AG10803 (cell line): ENCODE measurements around the gene ETV3.

Experiments
- DNase-seq: peaks from one replicate; pipeline ENCODE4 v3.0.0; 2010; ENCODE audit warnings: low read depth
- H3K4me3 ChIP-seq: 2 replicates; pipeline ENCODE4 v1.5.1; 2011; ENCODE audit warnings: mild to moderate bottlenecking, low read length, control low read depth
- TF ChIP-seq, protein P1 (sequence below): conservative IDR thresholded peaks from 2 replicates; pipeline ENCODE4 v1.5.1; 2011; ENCODE audit warnings: mild to moderate bottlenecking, low read length, control low read depth, inconsistent platforms

ETV3 gene

GRCh38 chr1:157170677-157171515 is 32.7 kb upstream of the ETV3 start:
- TF ChIP-seq, protein P1, sequence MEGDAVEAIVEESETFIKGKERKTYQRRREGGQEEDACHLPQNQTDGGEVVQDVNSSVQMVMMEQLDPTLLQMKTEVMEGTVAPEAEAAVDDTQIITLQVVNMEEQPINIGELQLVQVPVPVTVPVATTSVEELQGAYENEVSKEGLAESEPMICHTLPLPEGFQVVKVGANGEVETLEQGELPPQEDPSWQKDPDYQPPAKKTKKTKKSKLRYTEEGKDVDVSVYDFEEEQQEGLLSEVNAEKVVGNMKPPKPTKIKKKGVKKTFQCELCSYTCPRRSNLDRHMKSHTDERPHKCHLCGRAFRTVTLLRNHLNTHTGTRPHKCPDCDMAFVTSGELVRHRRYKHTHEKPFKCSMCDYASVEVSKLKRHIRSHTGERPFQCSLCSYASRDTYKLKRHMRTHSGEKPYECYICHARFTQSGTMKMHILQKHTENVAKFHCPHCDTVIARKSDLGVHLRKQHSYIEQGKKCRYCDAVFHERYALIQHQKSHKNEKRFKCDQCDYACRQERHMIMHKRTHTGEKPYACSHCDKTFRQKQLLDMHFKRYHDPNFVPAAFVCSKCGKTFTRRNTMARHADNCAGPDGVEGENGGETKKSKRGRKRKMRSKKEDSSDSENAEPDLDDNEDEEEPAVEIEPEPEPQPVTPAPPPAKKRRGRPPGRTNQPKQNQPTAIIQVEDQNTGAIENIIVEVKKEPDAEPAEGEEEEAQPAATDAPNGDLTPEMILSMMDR: peak; percentile 52
- DNase-seq: peak; percentile 10
- no peak overlapping the region for H3K4me3 ChIP-seq

DNA sequence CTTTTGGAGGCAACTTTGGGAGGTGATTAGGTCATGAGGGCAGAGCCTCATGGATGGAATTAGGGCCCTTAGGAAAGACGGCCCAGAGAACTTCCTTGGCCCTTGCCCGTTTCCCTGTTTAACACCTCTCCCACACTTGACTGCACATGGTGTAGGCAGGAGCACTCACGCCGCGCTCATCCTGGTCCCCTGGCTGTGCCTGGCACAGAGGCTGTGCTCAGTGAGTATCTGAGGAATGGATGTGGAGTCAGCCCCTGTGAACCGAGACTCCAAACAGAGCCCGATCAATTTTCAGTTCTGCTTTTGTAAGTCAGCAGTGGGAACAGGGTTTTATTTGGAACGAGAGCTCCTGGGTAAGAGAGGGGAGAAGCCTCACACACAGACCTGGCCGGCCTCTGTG is 29.8 kb upstream of the ETV3 start:
- no peak overlapping the region for H3K4me3 ChIP-seq
- DNase-seq: no peak
- TF ChIP-seq, protein P1: no peak

DNA sequence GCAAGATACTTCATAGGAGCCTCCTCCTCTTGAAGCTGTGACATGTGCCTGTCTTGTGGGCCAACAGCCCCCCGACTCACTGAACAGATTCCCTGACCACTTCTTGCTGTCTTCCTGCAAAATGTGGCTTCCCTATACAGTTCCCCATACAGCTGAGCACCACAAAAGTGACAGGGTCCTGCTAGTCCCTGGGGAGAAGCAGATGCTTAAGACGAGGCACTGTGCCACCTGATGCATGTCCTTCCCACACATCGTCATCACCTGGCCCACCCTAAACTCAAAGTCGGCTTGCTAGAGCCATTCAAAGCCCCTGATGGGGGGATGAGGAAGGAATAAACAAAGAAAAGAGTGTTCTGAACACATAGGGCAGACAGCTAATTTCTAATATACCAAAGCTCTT is 29.2 kb upstream of the ETV3 start:
- no peak overlapping the region for H3K4me3 ChIP-seq
- TF ChIP-seq, protein P1: no peak
- DNase-seq: no peak

DNA sequence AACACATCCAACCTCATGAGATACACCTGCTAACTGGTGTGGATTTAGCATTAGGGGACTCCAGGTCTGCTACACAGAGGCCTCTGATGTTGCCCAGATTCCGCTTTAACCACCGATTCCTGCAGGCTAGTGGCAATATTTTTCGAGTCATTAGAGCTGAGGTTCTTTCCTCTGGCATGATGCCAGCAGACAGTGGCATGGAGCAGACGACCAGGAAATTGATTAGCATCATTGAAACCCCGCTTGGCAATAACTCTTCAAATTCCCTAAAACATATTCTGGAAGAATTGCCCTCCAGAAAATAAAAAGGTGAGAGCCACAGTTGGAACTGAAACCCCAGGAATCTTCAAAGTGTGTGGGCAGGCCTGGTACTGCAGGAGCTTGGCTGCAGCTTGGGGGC is 28.4 kb upstream of the ETV3 start:
- no peak overlapping the region for H3K4me3 ChIP-seq
- no peak for DNase-seq
- TF ChIP-seq, protein P1: no peak

- H3K4me3 ChIP-seq: no peak overlapping the region
- TF ChIP-seq, protein P1: peak; percentile 92
Observed at GRCh38 chr1:157163273-157164127, 25.3 kb upstream of the ETV3 start.

DNA sequence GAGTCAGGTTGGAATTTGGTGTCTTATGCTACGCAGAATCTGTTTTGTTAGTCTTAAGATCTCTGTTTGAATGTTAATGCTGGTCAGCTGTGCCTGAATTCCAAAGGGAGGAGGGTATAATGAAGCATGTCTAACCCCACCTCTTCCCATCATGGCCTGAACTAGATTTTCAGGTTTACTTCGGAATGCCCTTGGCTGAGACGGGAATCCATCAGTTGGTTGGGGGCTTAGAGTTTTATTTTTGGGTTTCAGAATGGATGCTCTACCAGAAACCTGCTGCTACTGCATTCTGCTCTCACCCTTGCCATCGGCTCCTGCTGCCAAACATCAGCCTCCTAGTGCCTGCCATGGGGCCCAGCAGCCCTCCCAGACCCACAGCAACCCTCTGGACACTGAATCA is 24.1 kb upstream of the ETV3 start:
- no peak overlapping the region for H3K4me3 ChIP-seq
- no peak for DNase-seq
- TF ChIP-seq, protein P1: no peak

More at GRCh38 chr1:157163273-157164127, 25.3 kb upstream of the ETV3 start:
- peak; percentile 38 for DNase-seq
